H1 (cell line): Measurements from ENCODE around the gene STX7. TPM values are rescaled to one million over a fixed set of nuclear protein-coding genes. Genes with fewer than 3 reads are reported as not detected.

Source experiments
- CTCF ChIA-PET: fragments of 300-600 bp; sonication (Branson Sonifier 250); formaldehyde crosslinking; loops from one replicate; lab custom pipeline; 2021; ENCODE audit not compliant: partially characterized antibody; lab: Charles Lee
- POLR2A ChIA-PET: fragments of 300-600 bp; sonication (Branson Sonifier 250); formaldehyde crosslinking; loops from one replicate; lab custom pipeline; 2021; ENCODE audit warnings: inconsistent platforms; ENCODE audit not compliant: partially characterized antibody; lab: Charles Lee
- DNase-seq, 2 experiments: peaks; one replicate each; pipeline versions ENCODE4 v3.0.0 to v3.0.0-alpha.2; 2010 to 2022; ENCODE audit warnings: low spot score in 2 of 2, low read depth in 1 of 2, mixed read lengths in 1 of 2
- FAIRE-seq: peaks from 2 replicates; lab custom pipeline; 2011; peaks lifted over from hg19 to GRCh38; lab: Jason Lieb, UNC
- H2AFZ ChIP-seq: 2 replicates; pipeline ENCODE4 v1.8.1; 2012; ENCODE audit warnings: low read length, inconsistent platforms
- H2AK5ac ChIP-seq: 2 replicates; pipeline ENCODE4 v1.6.1; 2013; ENCODE audit warnings: low read depth, low read length
- H2BK120ac ChIP-seq: replicated peaks from 2 replicates; pipeline ENCODE3; 2013; ENCODE audit warnings: low read depth, low read length, inconsistent platforms
- H2BK12ac ChIP-seq: 2 replicates; pipeline ENCODE4 v1.6.1; 2013; ENCODE audit warnings: low read depth, low read length
- H2BK15ac ChIP-seq: 2 replicates; pipeline ENCODE4 v1.6.1; 2013; ENCODE audit warnings: low read length
- H2BK20ac ChIP-seq: 2 replicates; pipeline ENCODE4 v1.6.1; 2013; ENCODE audit warnings: low read length
- H2BK5ac ChIP-seq: 2 replicates; pipeline ENCODE4 v1.6.1; 2013; ENCODE audit warnings: low read depth, low read length
- H3K14ac ChIP-seq: 2 replicates; pipeline ENCODE4 v1.6.1; 2013; ENCODE audit warnings: inconsistent platforms; ENCODE audit not compliant: insufficient read length
- H3K18ac ChIP-seq: 2 replicates; pipeline ENCODE4 v1.6.1; 2013; ENCODE audit warnings: low read length; ENCODE audit errors: extremely low read depth
- H3K23ac ChIP-seq: 2 replicates; pipeline ENCODE4 v1.6.1; 2013; ENCODE audit warnings: inconsistent platforms; ENCODE audit not compliant: insufficient read length
- H3K23me2 ChIP-seq: 2 replicates; pipeline ENCODE4 v1.6.1; 2013; ENCODE audit warnings: low read depth, low read length
- H3K27ac ChIP-seq: 2 replicates; pipeline ENCODE4 v1.6.1; 2011; ENCODE audit warnings: low read depth, low read length, inconsistent platforms
- H3K27me3 ChIP-seq, 4 experiments: replicated peaks in 1 of 4; 1 replicate in 1 of 4; 2 replicates in 3 of 4; pipeline versions ENCODE4 v1.6.1 to v1.8.1; 2011 to 2013; ENCODE audit warnings: low read length in 3 of 4, mild to moderate bottlenecking in 3 of 4, inconsistent platforms in 2 of 4, mixed read lengths in 2 of 4, moderate library complexity in 1 of 4; ENCODE audit not compliant: control insufficient read depth in 3 of 4, insufficient read depth in 3 of 4; ENCODE audit errors: extremely low read depth in 1 of 4
- H3K36me3 ChIP-seq, 4 experiments: 2 replicates each; pipeline versions ENCODE4 v1.6.1 to v1.8.1; 2011 to 2013; ENCODE audit warnings: mild to moderate bottlenecking in 4 of 4, low read length in 3 of 4, moderate library complexity in 2 of 4, control low read depth in 1 of 4, inconsistent platforms in 1 of 4; ENCODE audit not compliant: insufficient read depth in 4 of 4, control insufficient read depth in 2 of 4
- H3K4ac ChIP-seq: replicated peaks from 2 replicates; pipeline ENCODE3; 2013; ENCODE audit warnings: low read length, low read depth, mixed read lengths, inconsistent platforms; ENCODE audit not compliant: insufficient read length
- H3K4me1 ChIP-seq, 4 experiments: replicated peaks in 1 of 4; 1 replicate in 1 of 4; 2 replicates in 3 of 4; pipeline versions ENCODE4 v1.6.1 to v1.8.1; 2011 to 2013; ENCODE audit warnings: low read length in 3 of 4, inconsistent platforms in 2 of 4, mixed read lengths in 1 of 4; ENCODE audit not compliant: insufficient read depth in 4 of 4, control insufficient read depth in 3 of 4
- H3K4me2 ChIP-seq, 2 experiments: 2 replicates each; pipeline versions ENCODE4 v1.6.1 to v1.8.1; 2011 to 2013; ENCODE audit warnings: low read depth in 2 of 2, low read length in 2 of 2, control low read depth in 1 of 2, inconsistent platforms in 1 of 2, mild to moderate bottlenecking in 1 of 2; ENCODE audit not compliant: insufficient read depth in 1 of 2
- H3K4me3 ChIP-seq, 4 experiments: fragments of 200-600, 300-600 bp in 1 of 4; sonication (generic), shearing (Covaris generic), sonication (Bioruptor Twin) in 1 of 4; 2 replicates each; pipeline versions ENCODE4 v1.5.1 to v1.8.1; 2011 to 2016; ENCODE audit warnings: low read length in 4 of 4, low read depth in 3 of 4, control low read depth in 2 of 4, inconsistent platforms in 2 of 4, mild to moderate bottlenecking in 2 of 4, mixed read lengths in 1 of 4, moderate library complexity in 1 of 4; ENCODE audit not compliant: insufficient read depth in 2 of 4; ENCODE audit errors: extremely low read depth in 1 of 4
- H3K56ac ChIP-seq: replicated peaks from 2 replicates; pipeline ENCODE3; 2013; ENCODE audit warnings: low read depth, mild to moderate bottlenecking, mixed read lengths, low read length, inconsistent platforms; ENCODE audit not compliant: insufficient read length
- H3K79me1 ChIP-seq: 2 replicates; pipeline ENCODE4 v1.6.1; 2013; ENCODE audit warnings: low read depth, low read length, control low read depth
- H3K79me2 ChIP-seq, 2 experiments: 2 replicates each; pipeline versions ENCODE4 v1.6.1 to v1.8.1; 2012 to 2013; ENCODE audit warnings: low read length in 2 of 2, mild to moderate bottlenecking in 2 of 2, inconsistent platforms in 1 of 2; ENCODE audit not compliant: insufficient read depth in 2 of 2, control insufficient read depth in 1 of 2
- H3K9ac ChIP-seq, 4 experiments: replicated peaks in 1 of 4; 1 replicate in 1 of 4; 2 replicates in 3 of 4; pipeline versions ENCODE4 v1.6.1 to v1.8.1; 2011 to 2013; ENCODE audit warnings: low read depth in 3 of 4, low read length in 3 of 4, control low read depth in 2 of 4, mild to moderate bottlenecking in 2 of 4, moderate library complexity in 2 of 4, inconsistent platforms in 1 of 4; ENCODE audit errors: extremely low read depth in 1 of 4
- H3K9me3 ChIP-seq, 2 experiments: 2 replicates each; pipeline versions ENCODE4 v1.6.1 to v1.8.1; 2012 to 2013; ENCODE audit warnings: mild to moderate bottlenecking in 2 of 2, moderate library complexity in 2 of 2, control low read depth in 1 of 2, inconsistent platforms in 1 of 2, low read depth in 1 of 2, low read length in 1 of 2, mixed read lengths in 1 of 2; ENCODE audit not compliant: insufficient read depth in 2 of 2
- H4K20me1 ChIP-seq, 2 experiments: replicated peaks in 1 of 2; 2 replicates each; pipeline versions ENCODE3 to v1.8.1; 2011 to 2013; ENCODE audit warnings: inconsistent platforms in 2 of 2, low read length in 2 of 2, mild to moderate bottlenecking in 1 of 2; ENCODE audit not compliant: insufficient read depth in 2 of 2, control insufficient read depth in 1 of 2
- H4K5ac ChIP-seq: 2 replicates; pipeline ENCODE4 v1.6.1; 2013; ENCODE audit warnings: low read length, low read depth, mixed read lengths, inconsistent platforms; ENCODE audit not compliant: insufficient read length
- H4K8ac ChIP-seq: 2 replicates; pipeline ENCODE4 v1.8.0; 2013; ENCODE audit warnings: mild to moderate bottlenecking, moderate library complexity, low read length, inconsistent platforms; ENCODE audit not compliant: insufficient read depth; ENCODE audit errors: extremely low read depth
- H4K91ac ChIP-seq: replicated peaks from 2 replicates; pipeline ENCODE3; 2013; ENCODE audit warnings: low read length, mixed read lengths, inconsistent platforms; ENCODE audit not compliant: insufficient read length
- CTBP2 ChIP-seq: IDR thresholded peaks from 2 replicates; pipeline ENCODE4 v1.7.0; 2011; ENCODE audit warnings: borderline replicate concordance, mild to moderate bottlenecking, moderate library complexity, mixed read lengths, low read length; ENCODE audit not compliant: insufficient read depth, insufficient read length
- HDAC2 ChIP-seq, 2 experiments: fragments of 300-600 bp in 1 of 2; sonication (generic) in 1 of 2; IDR thresholded peaks; 2 replicates each; pipeline ENCODE4 v1.6.1; 2011 to 2012; ENCODE audit warnings: low read depth in 2 of 2, low read length in 2 of 2, mild to moderate bottlenecking in 2 of 2, moderate library complexity in 2 of 2, borderline replicate concordance in 1 of 2, inconsistent platforms in 1 of 2
- JUND ChIP-seq: IDR thresholded peaks from 2 replicates; pipeline ENCODE4 v1.6.1; 2011; ENCODE audit warnings: mild to moderate bottlenecking, improper control_type of control experiment, low read length
- PHF8 ChIP-seq: fragments of 200-600 bp; sonication (generic); conservative IDR thresholded peaks from 2 replicates; pipeline ENCODE4 v1.7.1; 2012; ENCODE audit warnings: low read depth, mild to moderate bottlenecking, inconsistent platforms, low read length, moderate library complexity
- POLR2A ChIP-seq, 2 experiments: IDR thresholded peaks; 1 replicate in 1 of 2; 2 replicates in 1 of 2; pipeline ENCODE4 v1.6.1; 2011; ENCODE audit warnings: low read depth in 2 of 2, low read length in 2 of 2, mild to moderate bottlenecking in 2 of 2; ENCODE audit errors: control extremely low read depth in 1 of 2
- RFX5 ChIP-seq: IDR thresholded peaks from 2 replicates; pipeline ENCODE4 v1.6.1; 2011; ENCODE audit warnings: low read depth, low read length, improper control_type of control experiment, borderline replicate concordance
- RNF2 ChIP-seq: fragments of 200-900, 300-1000 bp; sonication (generic); IDR thresholded peaks from 2 replicates; pipeline ENCODE4 v1.7.1; 2016; ENCODE audit warnings: borderline replicate concordance, low read depth, mild to moderate bottlenecking, antibody characterized with exemption, low read length; ENCODE audit not compliant: poor library complexity, severe bottlenecking; ENCODE audit errors: missing control alignments
- SP2 ChIP-seq: IDR thresholded peaks from 2 replicates; pipeline ENCODE4 v1.6.1; 2012; ENCODE audit warnings: mild to moderate bottlenecking, low read length, inconsistent platforms
- TAF1 ChIP-seq: IDR thresholded peaks from 2 replicates; pipeline ENCODE4 v1.6.1; 2011; ENCODE audit warnings: mild to moderate bottlenecking, low read depth, low read length
- WGBS, 2 experiments: shearing (Covaris generic) in 1 of 2; methylation state at CpG; one replicate each; pipeline versions ENCODE4 v1.1.6 to v1.1.7; 2013 to 2015; ENCODE audit warnings: low lambda C conversion rate in 2 of 2, mixed read lengths in 2 of 2, inconsistent platforms in 1 of 2, low coverage in 1 of 2, missing lambda C conversion rate in 1 of 2; ENCODE audit not compliant: insufficient replicate concordance in 2 of 2, insufficient coverage in 1 of 2, insufficient read length in 1 of 2; ENCODE audit errors: extremely low coverage in 1 of 2, missing lambda C conversion rate in 1 of 2; 5-methylcytosine and 5-hydroxymethylcytosine counted together
- polyA plus RNA-seq, 7 experiments: library from polyadenylated mRNA; depleted of rRNA in 3 of 7; stranded (reverse) in 5 of 7; unstranded in 2 of 7; fragments of >200 nt in 5 of 7; fragments of 200-250 nt in 2 of 7; gene quantifications; 1 replicate in 5 of 7; 2 replicates in 1 of 7; 4 replicates in 1 of 7; pipeline versions ENCODE4 v1.2.1 to v1.2.3, GENCODE V29; 2011 to 2013; ENCODE audit warnings: missing spikeins in 2 of 7, mixed read lengths in 2 of 7
- total RNA-seq: library from RNA; stranded (reverse); fragmentation: NEBNext Ultra II Directional; extraction: Animal tissue kit (Norgen Biotek cat#: 25700); gene quantifications from 2 replicates; pipeline ENCODE4 v1.2.1, GENCODE V29; 2021
- TF ChIP-seq, protein P1 (sequence below), 3 experiments: IDR thresholded peaks; 1 replicate in 2 of 3; 2 replicates in 1 of 3; pipeline versions ENCODE4 v1.5.1 to v1.6.1; 2011; ENCODE audit warnings: low read length in 3 of 3, mild to moderate bottlenecking in 3 of 3, inconsistent platforms in 2 of 3, low read depth in 1 of 3, moderate library complexity in 1 of 3; ENCODE audit not compliant: insufficient read depth in 1 of 3; ENCODE audit errors: control extremely low read depth in 1 of 3

The STX7 gene
- total and polyA plus RNA-seq, 2 of the 8 experiments (the other 6 are each of a cell fraction or from before 2014, with no cell fraction given), result 5.7 to 27.9 TPM

DNA sequence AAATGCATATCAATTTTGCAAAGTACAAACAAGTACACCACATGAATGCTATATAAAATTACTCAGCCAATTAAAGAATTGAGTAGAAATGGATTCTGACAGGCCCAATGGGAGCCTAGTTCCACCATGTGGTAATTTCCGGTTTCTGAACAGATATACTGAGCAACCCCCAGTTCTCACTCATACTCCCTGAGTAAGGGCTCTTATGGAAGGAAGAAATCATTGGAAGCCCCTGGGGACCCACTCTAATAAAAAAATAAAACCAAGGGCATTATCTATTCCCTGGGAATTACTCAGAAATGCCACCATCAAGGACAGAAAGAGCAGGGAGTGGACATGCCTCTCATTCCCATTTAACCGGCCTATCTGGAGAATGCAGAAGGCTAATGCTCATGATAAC, 34.6 kb downstream of the STX7 start:
- Histone ChIP-seq H2BK15ac (no peak overlapping the region), H3K27me3 (peaks cover 0 to 1% (median 0%) of the 10 kb centered on the region in 4 experiments; a peak in 1 of 7 replicates), H2AK5ac (no peak overlapping the region), H3K23me2 (no peaks in the 10 kb centered on the region), H3K36me3 (no peaks in the 10 kb centered on the region; a peak in 1 of 8 replicates), H3K14ac (no peak overlapping the region), H4K91ac (no peak overlapping the region), H3K4ac (no peak overlapping the region), H4K8ac (no peak overlapping the region), H4K5ac (no peak overlapping the region), H3K56ac (no peak overlapping the region), H3K27ac (no peak overlapping the region), H2BK12ac (no peak overlapping the region), H2BK120ac (no peak overlapping the region), H4K20me1 (peaks cover 0 to 2% of the 10 kb centered on the region in 2 experiments), H2BK20ac (no peak overlapping the region), H3K18ac (no peak overlapping the region), H2AFZ (no peak overlapping the region), H3K4me3 (no peak overlapping the region), H3K79me2 (no peaks in the 10 kb centered on the region; a peak in 1 of 4 replicates), H3K23ac (no peak overlapping the region), H2BK5ac (no peak overlapping the region), H3K4me2 (no peak overlapping the region), H3K9ac (no peak overlapping the region), H3K79me1 (no peaks in the 10 kb centered on the region), H3K9me3 (no peaks in the 10 kb centered on the region), H3K4me1 (no peaks in the 10 kb centered on the region)
- DNase-seq, result no peak
- CTCF ChIA-PET, result interaction anchor here (0.6 to 1.9 kb wide), 4 partner anchors 119 to 807 kb away, joined by 3 to 7 read pairs (median 4); no protein-coding TSS in a partner anchor
- WGBS, 2 experiments, result 45% methylated on average over 2 of the region's 2 CpGs; no CpG with 5 or more reads in 1 of the 2 experiments
- no peak for FAIRE-seq
- POLR2A ChIA-PET, result interaction anchor here (0.5 kb wide), 1 partner anchor 422 kb away, joined by 3 read pairs; no protein-coding TSS in a partner anchor
- no peak for TF ChIP-seq HDAC2 (IDR thresholded peaks at IDR 0.05; ENCODE audit: borderline replicate concordance in 1 of 2, low read depth in 2 of 2, low read length in 2 of 2)
- TF ChIP-seq RNF2, result no peak
- no peak for TF ChIP-seq CTBP2
- no peak for TF ChIP-seq POLR2A (IDR thresholded peaks at IDR 0.05; ENCODE audit: control extremely low read depth in 1 of 2, low read depth in 2 of 2, low read length in 2 of 2)
- no peak for TF ChIP-seq SP2
- TF ChIP-seq PHF8, result no peak
- no peak for TF ChIP-seq JUND
- no peak for TF ChIP-seq TAF1
- TF ChIP-seq RFX5, result no peak
- TF ChIP-seq, protein P1, sequence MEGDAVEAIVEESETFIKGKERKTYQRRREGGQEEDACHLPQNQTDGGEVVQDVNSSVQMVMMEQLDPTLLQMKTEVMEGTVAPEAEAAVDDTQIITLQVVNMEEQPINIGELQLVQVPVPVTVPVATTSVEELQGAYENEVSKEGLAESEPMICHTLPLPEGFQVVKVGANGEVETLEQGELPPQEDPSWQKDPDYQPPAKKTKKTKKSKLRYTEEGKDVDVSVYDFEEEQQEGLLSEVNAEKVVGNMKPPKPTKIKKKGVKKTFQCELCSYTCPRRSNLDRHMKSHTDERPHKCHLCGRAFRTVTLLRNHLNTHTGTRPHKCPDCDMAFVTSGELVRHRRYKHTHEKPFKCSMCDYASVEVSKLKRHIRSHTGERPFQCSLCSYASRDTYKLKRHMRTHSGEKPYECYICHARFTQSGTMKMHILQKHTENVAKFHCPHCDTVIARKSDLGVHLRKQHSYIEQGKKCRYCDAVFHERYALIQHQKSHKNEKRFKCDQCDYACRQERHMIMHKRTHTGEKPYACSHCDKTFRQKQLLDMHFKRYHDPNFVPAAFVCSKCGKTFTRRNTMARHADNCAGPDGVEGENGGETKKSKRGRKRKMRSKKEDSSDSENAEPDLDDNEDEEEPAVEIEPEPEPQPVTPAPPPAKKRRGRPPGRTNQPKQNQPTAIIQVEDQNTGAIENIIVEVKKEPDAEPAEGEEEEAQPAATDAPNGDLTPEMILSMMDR (IDR thresholded peaks at IDR 0.05; ENCODE audit: control extremely low read depth in 1 of 3, insufficient read depth in 1 of 3, low read depth in 1 of 3, low read length in 3 of 3), result no peak
